Measurements from ENCODE around the gene SSRP1. TPM values are rescaled to one million over a fixed set of nuclear protein-coding genes. Genes with fewer than 3 reads are reported as not detected.

SSRP1 gene
- total and polyA plus RNA-seq, 2 of the 13 experiments (the other 11 are each of a cell fraction or from before 2014, with no cell fraction given) = 93.6 to 129 TPM

GRCh38 chr11:57370941-57371340, 35.2 kb upstream of the SSRP1 start (continued):
- TF ChIP-seq ZNF646 (CRISPR knock-in tag; IDR thresholded peaks at IDR 0.05) (no peak), ZNF674 (CRISPR knock-in tag; IDR thresholded peaks at IDR 0.05; ENCODE audit: low read depth) (no peak), CC2D1A (CRISPR knock-in tag; IDR thresholded peaks at IDR 0.05) (no peak)

DNA sequence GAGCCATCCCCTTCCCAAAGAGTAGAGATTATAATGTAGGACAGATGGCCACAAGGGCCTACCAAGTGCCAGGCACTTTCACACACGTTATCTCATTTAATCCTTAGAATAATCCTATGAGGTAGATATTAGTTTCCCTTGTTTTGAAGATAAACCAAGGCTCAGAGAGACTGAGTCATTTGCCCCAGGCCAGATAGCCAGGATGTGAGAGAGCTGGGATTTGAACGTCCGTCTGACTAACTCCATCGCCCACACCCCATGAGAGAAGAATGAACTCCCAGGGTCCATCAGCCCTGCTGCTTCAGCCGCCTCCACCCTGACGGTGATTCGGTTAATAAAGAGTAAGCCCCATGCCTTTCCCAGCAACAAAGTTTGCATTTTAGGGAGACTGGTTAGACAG, 34.6 kb upstream of the SSRP1 start:
- no peak overlapping the region for H3K4me2 ChIP-seq (ENCODE audit: low read depth, low read length)
- H3K9me3 ChIP-seq (ENCODE audit: low read length) = no peaks in the 10 kb centered on the region
- ChIA-PET CTCF (ENCODE audit: low intra/inter-chr PET ratio, low total read pairs) (no interaction called here), POLR2A (no interaction called here)
- H3K27me3 ChIP-seq (ENCODE audit: control insufficient read depth in 1 of 2, insufficient read depth in 2 of 2, low read length in 2 of 2) = peaks cover 3 to 23% of the 10 kb centered on the region in 2 experiments
- H2AFZ ChIP-seq (ENCODE audit: low read length) = no peak overlapping the region
- H3K9ac ChIP-seq (ENCODE audit: insufficient read depth, low read depth, low read length) = no peak overlapping the region
- no peak overlapping the region for H3K27ac ChIP-seq (ENCODE audit: extremely low read length, insufficient read depth, low read length)
- WGBS (ENCODE audit: low lambda C conversion rate) = 45% methylated on average over 7 of the region's 7 CpGs
- TF ChIP-seq ZNF232 (CRISPR knock-in tag; IDR thresholded peaks at IDR 0.05; ENCODE audit: borderline replicate concordance) = no peak
- TF ChIP-seq, protein P1, sequence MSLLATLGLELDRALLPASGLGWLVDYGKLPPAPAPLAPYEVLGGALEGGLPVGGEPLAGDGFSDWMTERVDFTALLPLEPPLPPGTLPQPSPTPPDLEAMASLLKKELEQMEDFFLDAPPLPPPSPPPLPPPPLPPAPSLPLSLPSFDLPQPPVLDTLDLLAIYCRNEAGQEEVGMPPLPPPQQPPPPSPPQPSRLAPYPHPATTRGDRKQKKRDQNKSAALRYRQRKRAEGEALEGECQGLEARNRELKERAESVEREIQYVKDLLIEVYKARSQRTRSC (CRISPR knock-in tag; IDR thresholded peaks at IDR 0.05; ENCODE audit: low read depth) = no peak
- no peak for TF ChIP-seq ZNF772 (CRISPR knock-in tag; IDR thresholded peaks at IDR 0.05)
- TF ChIP-seq ZFAT (CRISPR knock-in tag; conservative IDR thresholded peaks at IDR 0.05) = no peak
- TF ChIP-seq ZBTB38 (CRISPR knock-in tag; IDR thresholded peaks at IDR 0.05) = no peak
- no peak for TF ChIP-seq ZSCAN31 (CRISPR knock-in tag; IDR thresholded peaks at IDR 0.05; ENCODE audit: low read depth)
- no peak for TF ChIP-seq ZNF460 (CRISPR knock-in tag; IDR thresholded peaks at IDR 0.05; ENCODE audit: borderline replicate concordance)
- no peak for TF ChIP-seq POLR2G (IDR thresholded peaks at IDR 0.05; ENCODE audit: low read depth, low read length)
- TF ChIP-seq SP140L (CRISPR knock-in tag; IDR thresholded peaks at IDR 0.05; ENCODE audit: borderline replicate concordance) = no peak
- no peak for TF ChIP-seq ZNF563 (CRISPR knock-in tag; IDR thresholded peaks at IDR 0.05)
- TF ChIP-seq ZNF496 (CRISPR knock-in tag; IDR thresholded peaks at IDR 0.05; ENCODE audit: insufficient replicate concordance) = no peak
- no peak for TF ChIP-seq RELA (CRISPR knock-in tag; IDR thresholded peaks at IDR 0.05)
- no peak for TF ChIP-seq ATRX (CRISPR knock-in tag; IDR thresholded peaks at IDR 0.05; ENCODE audit: borderline replicate concordance)
- TF ChIP-seq ZNF720 (CRISPR knock-in tag; IDR thresholded peaks at IDR 0.05) = no peak
- TF ChIP-seq DBP (CRISPR knock-in tag; IDR thresholded peaks at IDR 0.05; ENCODE audit: not compliant biosample characterization) = no peak
- no peak for FAIRE-seq
- no peak for ATAC-seq
- H4K20me1 ChIP-seq (ENCODE audit: insufficient read depth, low read length) = no peaks in the 10 kb centered on the region
- no peaks in the 10 kb centered on the region for H3K4me1 ChIP-seq (ENCODE audit: insufficient read depth, low read length)
- no peaks in the 10 kb centered on the region for H3K36me3 ChIP-seq (replicated peaks in 1 of 2; ENCODE audit: control insufficient read depth in 1 of 2, insufficient read depth in 2 of 2, low read length in 2 of 2)
- no TSS peak for BruUV-seq (replicated peaks)
- intact Hi-C loops (cut with micrococcal nuclease; ENCODE audit: unreplicated experiment) = no loop called here
- in situ Hi-C loops (cut with HindIII; ENCODE audit: extremely low pct_ligation_motif_present, low pct_unique_long_range_greater_than_20kb) = no loop called here
- no peak for DNase-seq (ENCODE audit: low spot score)
- H3K79me2 ChIP-seq (ENCODE audit: insufficient read depth, low read length) = no peaks in the 10 kb centered on the region
- no peak overlapping the region for H3K4me3 ChIP-seq (replicated peaks in 1 of 3; ENCODE audit: insufficient read depth in 1 of 3, low read depth in 2 of 3, low read length in 3 of 3)

Measured in HepG2 (cell line).